ENCODE results near the gene TSPAN9. TPM values are rescaled to one million over a fixed set of nuclear protein-coding genes. Genes with fewer than 3 reads are reported as not detected.

TSPAN9 gene
- total RNA-seq, 1 donor from 2014 or later, result 7.8 TPM

- no peak overlapping the region for H3K4me3 ChIP-seq
Measured at GRCh38 chr12:3150308-3150670, 73.1 kb downstream of the TSPAN9 start.

GRCh38 chr12:3150931-3151835 is 74.0 kb downstream of the TSPAN9 start:
- Histone ChIP-seq H3K4me1 (peaks cover 18% of the 10 kb centered on the region), H3K9me3 (ENCODE audit: low read depth) (no peaks in the 10 kb centered on the region), H4K20me1 (ENCODE audit: low read depth) (peaks cover 14% of the 10 kb centered on the region), H3K36me3 (no peaks in the 10 kb centered on the region), H3K27me3 (no peaks in the 10 kb centered on the region), H3F3A (ENCODE audit: low read depth) (no peaks in the 10 kb centered on the region), H3K4me3 (no peak overlapping the region), H2AFZ (replicated peaks) (no peak overlapping the region), H3K27ac (no peak overlapping the region), H3K4me2 (peak overlapping the region; percentile 14), H3K9ac (no peak overlapping the region), H3K79me2 (ENCODE audit: low read depth) (no peaks in the 10 kb centered on the region)
- no peaks in the 10 kb centered on the region for H3K9me3 Mint-ChIP-seq
- H3K27me3 Mint-ChIP-seq (ENCODE audit: insufficient read depth, low read depth), result peaks cover 5% of the 10 kb centered on the region
- peak; percentile 68 for DNase-seq (ENCODE audit: low spot score)
- H3K27ac Mint-ChIP-seq, result peak overlapping the region; percentile 0
- peak overlapping the region; percentile 30 for H3K4me3 Mint-ChIP-seq
- no peak for TF ChIP-seq CTCF (IDR thresholded peaks at IDR 0.05)
- no peak for TF ChIP-seq EZH2 (IDR thresholded peaks at IDR 0.05)
- TF ChIP-seq EZH2phosphoT487 (IDR thresholded peaks at IDR 0.05), result no peak
- H3K4me1 Mint-ChIP-seq, result peaks cover 62% of the 10 kb centered on the region
- no peaks in the 10 kb centered on the region for H3K36me3 Mint-ChIP-seq

More at GRCh38 chr12:3150308-3150670, 73.1 kb downstream of the TSPAN9 start:
- H2AFZ ChIP-seq (replicated peaks), result no peak overlapping the region
- no peaks in the 10 kb centered on the region for H3K79me2 ChIP-seq (ENCODE audit: low read depth)
- peak overlapping the region; percentile 0 for H3K27ac Mint-ChIP-seq
- no peaks in the 10 kb centered on the region for H3K36me3 Mint-ChIP-seq
- H3K27me3 ChIP-seq, result no peaks in the 10 kb centered on the region
- H3K4me1 ChIP-seq, result peaks cover 17% of the 10 kb centered on the region
- H3F3A ChIP-seq (ENCODE audit: low read depth), result no peaks in the 10 kb centered on the region
- DNase-seq (ENCODE audit: low spot score), result no peak
- no peaks in the 10 kb centered on the region for H3K36me3 ChIP-seq
- H3K9me3 ChIP-seq (ENCODE audit: low read depth), result no peaks in the 10 kb centered on the region
- H3K9ac ChIP-seq, result no peak overlapping the region
- H4K20me1 ChIP-seq (ENCODE audit: low read depth), result peaks cover 14% of the 10 kb centered on the region
- H3K4me2 ChIP-seq, result peak overlapping the region; percentile 14
- TF ChIP-seq CTCF (IDR thresholded peaks at IDR 0.05) (no peak), EZH2 (IDR thresholded peaks at IDR 0.05) (no peak), EZH2phosphoT487 (IDR thresholded peaks at IDR 0.05) (no peak)
- H3K9me3 Mint-ChIP-seq, result no peaks in the 10 kb centered on the region
- peaks cover 53% of the 10 kb centered on the region for H3K4me1 Mint-ChIP-seq
- H3K27ac ChIP-seq, result no peak overlapping the region
- no peak overlapping the region for H3K4me3 Mint-ChIP-seq
- peaks cover 5% of the 10 kb centered on the region for H3K27me3 Mint-ChIP-seq (ENCODE audit: insufficient read depth, low read depth)

- no peak overlapping the region for H3K4me3 ChIP-seq
- Mint-ChIP-seq H3K27ac (no peak overlapping the region), H3K4me3 (peak overlapping the region; percentile 30), H3K27me3 (ENCODE audit: insufficient read depth, low read depth) (peaks cover 5% of the 10 kb centered on the region), H3K36me3 (no peaks in the 10 kb centered on the region), H3K9me3 (no peaks in the 10 kb centered on the region), H3K4me1 (peaks cover 68% of the 10 kb centered on the region)
- no peak overlapping the region for H3K27ac ChIP-seq
- peak overlapping the region; percentile 14 for H3K4me2 ChIP-seq
- no peaks in the 10 kb centered on the region for H3K36me3 ChIP-seq
- H3K79me2 ChIP-seq (ENCODE audit: low read depth), result no peaks in the 10 kb centered on the region
- peaks cover 14% of the 10 kb centered on the region for H4K20me1 ChIP-seq (ENCODE audit: low read depth)
- H3K27me3 ChIP-seq, result no peaks in the 10 kb centered on the region
- no peak overlapping the region for H3K9ac ChIP-seq
- TF ChIP-seq EZH2phosphoT487 (IDR thresholded peaks at IDR 0.05) (no peak), EZH2 (IDR thresholded peaks at IDR 0.05) (no peak), CTCF (IDR thresholded peaks at IDR 0.05) (no peak)
- no peaks in the 10 kb centered on the region for H3K9me3 ChIP-seq (ENCODE audit: low read depth)
- peaks cover 24% of the 10 kb centered on the region for H3K4me1 ChIP-seq
- DNase-seq (ENCODE audit: low spot score), result peak; percentile 42
- H3F3A ChIP-seq (ENCODE audit: low read depth), result no peaks in the 10 kb centered on the region
- H2AFZ ChIP-seq (replicated peaks), result no peak overlapping the region
Measured at GRCh38 chr12:3152011-3152511, 74.9 kb downstream of the TSPAN9 start.
